ENCODE results near the gene TOGARAM1. TPM values are rescaled to one million over a fixed set of nuclear protein-coding genes. Genes with fewer than 3 reads are reported as not detected.

Gene TOGARAM1
- total and polyA plus RNA-seq, 2 donors = 10.7 to 16.0 TPM

DNA sequence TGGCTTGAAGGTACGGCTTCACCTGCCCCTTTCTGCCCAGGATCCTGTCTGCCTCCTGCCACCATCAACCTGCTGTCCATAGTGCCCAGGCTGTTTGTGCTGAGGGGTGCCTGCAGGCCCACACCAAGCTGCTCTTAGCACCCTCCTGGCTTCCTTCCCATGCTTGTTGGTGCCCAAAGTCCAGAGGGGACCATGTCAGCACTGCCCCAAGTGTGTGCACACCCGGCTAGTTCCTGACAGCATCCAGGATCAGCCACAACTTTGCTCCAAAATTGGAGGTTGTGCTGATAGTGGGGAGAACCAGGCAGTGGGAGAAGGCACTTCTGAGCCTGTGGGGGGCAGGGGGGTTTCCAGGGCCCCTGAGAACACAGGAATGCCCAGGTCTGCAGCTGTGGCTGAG lies 77.4 kb downstream of the TOGARAM1 start:
- Histone ChIP-seq H3K4me1 (ENCODE audit: control insufficient read depth in 2 of 2, insufficient read depth in 2 of 2, low read length in 2 of 2) (no peaks in the 10 kb centered on the region), H3K36me3 (ENCODE audit: control insufficient read depth in 2 of 2, insufficient read depth in 2 of 2, low read length in 1 of 2) (peaks cover 26 to 29% of the 10 kb centered on the region in 2 donors), H3K27ac (ENCODE audit: low read depth in 1 of 2, low read length in 1 of 2) (no peak overlapping the region), H3K4me3 (ENCODE audit: low read length in 2 of 2) (no peak overlapping the region), H3K27me3 (ENCODE audit: control insufficient read depth in 2 of 2, insufficient read depth in 1 of 2, low read length in 1 of 2) (no peaks in the 10 kb centered on the region), H3K9me3 (ENCODE audit: control insufficient read depth in 2 of 2, insufficient read depth in 1 of 2, low read length in 1 of 2) (peaks cover 6 to 21% of the 10 kb centered on the region in 2 donors)
- DNase-seq (ENCODE audit: low read depth in 6 of 9, low spot score in 9 of 9) = no peak
- 99% methylated on average over 2 of the region's 2 CpGs for WGBS

GRCh38 chr14:45041641-45042040 lies 79.7 kb downstream of the TOGARAM1 start:
- 97% methylated on average over 5 of the region's 5 CpGs for WGBS
- H3K36me3 ChIP-seq (ENCODE audit: control insufficient read depth in 2 of 2, insufficient read depth in 2 of 2, low read length in 1 of 2) = peaks cover 29 to 34% of the 10 kb centered on the region in 2 donors
- H3K27ac ChIP-seq (ENCODE audit: low read depth in 1 of 2, low read length in 1 of 2) = no peak overlapping the region
- H3K4me3 ChIP-seq (ENCODE audit: low read length in 2 of 2) = no peak overlapping the region
- H3K9me3 ChIP-seq (ENCODE audit: control insufficient read depth in 2 of 2, insufficient read depth in 1 of 2, low read length in 1 of 2) = peaks cover 6 to 21% of the 10 kb centered on the region in 2 donors
- H3K27me3 ChIP-seq (ENCODE audit: control insufficient read depth in 2 of 2, insufficient read depth in 1 of 2, low read length in 1 of 2) = no peaks in the 10 kb centered on the region
- H3K4me1 ChIP-seq (ENCODE audit: control insufficient read depth in 2 of 2, insufficient read depth in 2 of 2, low read length in 2 of 2) = no peaks in the 10 kb centered on the region
- no peak for DNase-seq (ENCODE audit: low read depth in 6 of 9, low spot score in 9 of 9)

- H3K27me3 ChIP-seq (ENCODE audit: control insufficient read depth in 2 of 2, insufficient read depth in 1 of 2, low read length in 1 of 2) = no peaks in the 10 kb centered on the region
- peaks cover 0 to 1% of the 10 kb centered on the region in 2 donors for H3K9me3 ChIP-seq (ENCODE audit: control insufficient read depth in 2 of 2, insufficient read depth in 1 of 2, low read length in 1 of 2)
- H3K27ac ChIP-seq (ENCODE audit: low read depth in 1 of 2, low read length in 1 of 2) = no peak overlapping the region
- peaks cover 11 to 13% of the 10 kb centered on the region in 2 donors for H3K36me3 ChIP-seq (ENCODE audit: control insufficient read depth in 2 of 2, insufficient read depth in 2 of 2, low read length in 1 of 2)
- H3K4me3 ChIP-seq (ENCODE audit: low read length in 2 of 2) = no peak overlapping the region
- no peak for DNase-seq (ENCODE audit: low read depth in 6 of 9, low spot score in 9 of 9)
- WGBS = 98% methylated on average over 5 of the region's 5 CpGs
- no peaks in the 10 kb centered on the region for H3K4me1 ChIP-seq (ENCODE audit: control insufficient read depth in 2 of 2, insufficient read depth in 2 of 2, low read length in 2 of 2)
These were observed 82.6 kb downstream of the TOGARAM1 start for GRCh38 chr14:45044638-45045037.

- Histone ChIP-seq H3K36me3 (ENCODE audit: control insufficient read depth in 2 of 2, insufficient read depth in 2 of 2, low read length in 1 of 2) (peaks cover 12 to 15% of the 10 kb centered on the region in 2 donors), H3K9me3 (ENCODE audit: control insufficient read depth in 2 of 2, insufficient read depth in 1 of 2, low read length in 1 of 2) (no peaks in the 10 kb centered on the region), H3K4me3 (ENCODE audit: low read length in 2 of 2) (no peak overlapping the region), H3K4me1 (ENCODE audit: control insufficient read depth in 2 of 2, insufficient read depth in 2 of 2, low read length in 2 of 2) (no peaks in the 10 kb centered on the region), H3K27me3 (ENCODE audit: control insufficient read depth in 2 of 2, insufficient read depth in 1 of 2, low read length in 1 of 2) (no peaks in the 10 kb centered on the region), H3K27ac (ENCODE audit: low read depth in 1 of 2, low read length in 1 of 2) (no peak overlapping the region)
- WGBS = 100% methylated on average over 2 of the region's 2 CpGs
- no peak for DNase-seq (ENCODE audit: low read depth in 6 of 9, low spot score in 9 of 9)
These were observed 86.4 kb downstream of the TOGARAM1 start for GRCh38 chr14:45048385-45048784.

DNA sequence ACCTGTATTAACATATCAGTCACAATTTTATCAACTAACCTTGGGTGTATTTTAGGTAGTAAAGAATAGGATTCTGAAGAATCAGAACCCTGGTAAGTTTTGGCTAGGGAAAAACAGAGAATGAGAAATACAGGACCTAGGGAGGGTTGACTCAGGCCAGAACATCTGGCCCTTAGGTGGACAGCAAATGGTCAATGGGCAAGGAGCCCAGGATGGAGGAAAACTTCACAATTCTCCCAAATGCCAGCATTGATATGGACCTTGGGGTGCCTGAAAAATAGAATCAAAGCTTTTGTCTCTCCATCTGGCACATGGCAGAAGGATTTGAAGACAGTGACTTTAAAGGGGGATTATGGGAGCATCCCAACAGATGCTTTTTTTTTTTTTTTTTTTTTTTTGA lies 89.2 kb downstream of the TOGARAM1 start:
- peaks cover 7 to 14% of the 10 kb centered on the region in 2 donors for H3K36me3 ChIP-seq (ENCODE audit: control insufficient read depth in 2 of 2, insufficient read depth in 2 of 2, low read length in 1 of 2)
- no peaks in the 10 kb centered on the region for H3K27me3 ChIP-seq (ENCODE audit: control insufficient read depth in 2 of 2, insufficient read depth in 1 of 2, low read length in 1 of 2)
- DNase-seq (ENCODE audit: low read depth in 6 of 9, low spot score in 9 of 9) = no peak
- H3K4me3 ChIP-seq (ENCODE audit: low read length in 2 of 2) = no peak overlapping the region
- H3K27ac ChIP-seq (ENCODE audit: low read depth in 1 of 2, low read length in 1 of 2) = no peak overlapping the region
- H3K9me3 ChIP-seq (ENCODE audit: control insufficient read depth in 2 of 2, insufficient read depth in 1 of 2, low read length in 1 of 2) = no peaks in the 10 kb centered on the region
- H3K4me1 ChIP-seq (ENCODE audit: control insufficient read depth in 2 of 2, insufficient read depth in 2 of 2, low read length in 2 of 2) = no peaks in the 10 kb centered on the region

DNA sequence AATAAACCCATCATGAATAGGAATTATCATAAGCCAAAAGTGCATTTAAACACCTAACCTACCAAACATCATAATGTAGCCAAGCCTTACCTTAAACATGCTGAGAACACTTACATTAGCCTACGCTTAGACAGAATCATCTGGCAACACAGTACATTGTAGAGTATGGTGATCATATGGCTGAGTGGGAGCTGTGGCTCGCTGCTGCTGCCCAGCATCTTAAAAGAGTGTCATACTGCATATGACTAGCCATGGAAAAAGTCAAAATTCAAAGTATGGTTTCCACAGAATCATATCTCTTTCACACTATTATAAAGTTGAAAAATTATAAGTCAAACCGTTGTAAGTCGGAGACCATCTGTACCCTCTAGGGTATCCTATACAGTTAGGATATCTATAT lies 89.9 kb downstream of the TOGARAM1 start:
- Histone ChIP-seq H3K36me3 (ENCODE audit: control insufficient read depth in 2 of 2, insufficient read depth in 2 of 2, low read length in 1 of 2) (peaks cover 4 to 9% of the 10 kb centered on the region in 2 donors), H3K27me3 (ENCODE audit: control insufficient read depth in 2 of 2, insufficient read depth in 1 of 2, low read length in 1 of 2) (no peaks in the 10 kb centered on the region), H3K27ac (ENCODE audit: low read depth in 1 of 2, low read length in 1 of 2) (no peak overlapping the region), H3K9me3 (ENCODE audit: control insufficient read depth in 2 of 2, insufficient read depth in 1 of 2, low read length in 1 of 2) (no peaks in the 10 kb centered on the region), H3K4me1 (ENCODE audit: control insufficient read depth in 2 of 2, insufficient read depth in 2 of 2, low read length in 2 of 2) (no peaks in the 10 kb centered on the region), H3K4me3 (ENCODE audit: low read length in 2 of 2) (no peak overlapping the region)
- no peak for DNase-seq (ENCODE audit: low read depth in 6 of 9, low spot score in 9 of 9)
- 98% methylated on average over 4 of the region's 4 CpGs for WGBS

GRCh38 chr14:45057349-45057748 lies 95.4 kb downstream of the TOGARAM1 start:
- peaks cover 0 to 7% of the 10 kb centered on the region in 2 donors for H3K36me3 ChIP-seq (ENCODE audit: control insufficient read depth in 2 of 2, insufficient read depth in 2 of 2, low read length in 1 of 2)
- H3K4me1 ChIP-seq (ENCODE audit: control insufficient read depth in 2 of 2, insufficient read depth in 2 of 2, low read length in 2 of 2) = no peaks in the 10 kb centered on the region
- no peaks in the 10 kb centered on the region for H3K9me3 ChIP-seq (ENCODE audit: control insufficient read depth in 2 of 2, insufficient read depth in 1 of 2, low read length in 1 of 2)
- H3K27me3 ChIP-seq (ENCODE audit: control insufficient read depth in 2 of 2, insufficient read depth in 1 of 2, low read length in 1 of 2) = no peaks in the 10 kb centered on the region
- no peak overlapping the region for H3K4me3 ChIP-seq (ENCODE audit: low read length in 2 of 2)
- no peak overlapping the region for H3K27ac ChIP-seq (ENCODE audit: low read depth in 1 of 2, low read length in 1 of 2)
- WGBS = 97% methylated on average over 2 of the region's 2 CpGs
- no peak for DNase-seq (ENCODE audit: low read depth in 6 of 9, low spot score in 9 of 9)

DNA sequence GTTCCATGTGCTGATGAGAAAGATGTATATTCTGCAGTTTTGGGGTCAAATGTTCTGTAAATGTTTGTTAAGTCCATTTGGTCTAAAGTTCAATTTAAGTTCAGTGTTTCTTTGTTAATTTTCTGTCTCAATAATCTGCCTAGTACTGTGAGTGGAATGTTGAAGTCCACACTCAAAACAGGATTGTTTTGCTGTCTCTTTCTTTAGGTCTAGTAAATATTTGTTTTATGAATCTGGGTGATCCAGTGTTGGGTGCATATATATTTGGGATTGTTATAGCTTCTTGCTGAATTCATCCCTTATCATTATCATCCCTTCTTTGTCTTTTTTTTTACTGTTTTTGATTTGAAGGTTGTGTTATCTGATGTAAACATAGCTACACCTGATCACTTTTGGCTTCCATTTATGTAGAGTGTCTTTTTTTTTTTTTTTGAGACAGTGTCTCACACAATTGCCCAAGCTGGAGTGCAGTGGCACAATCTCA lies 95.9 kb downstream of the TOGARAM1 start:
- Histone ChIP-seq H3K9me3 (ENCODE audit: control insufficient read depth in 2 of 2, insufficient read depth in 1 of 2, low read length in 1 of 2) (no peaks in the 10 kb centered on the region), H3K4me1 (ENCODE audit: control insufficient read depth in 2 of 2, insufficient read depth in 2 of 2, low read length in 2 of 2) (no peaks in the 10 kb centered on the region), H3K27ac (ENCODE audit: low read depth in 1 of 2, low read length in 1 of 2) (no peak overlapping the region), H3K4me3 (ENCODE audit: low read length in 2 of 2) (no peak overlapping the region), H3K36me3 (ENCODE audit: control insufficient read depth in 2 of 2, insufficient read depth in 2 of 2, low read length in 1 of 2) (peaks cover 0 to 7% of the 10 kb centered on the region in 2 donors), H3K27me3 (ENCODE audit: control insufficient read depth in 2 of 2, insufficient read depth in 1 of 2, low read length in 1 of 2) (no peaks in the 10 kb centered on the region)
- no peak for DNase-seq (ENCODE audit: low read depth in 6 of 9, low spot score in 9 of 9)

- Histone ChIP-seq H3K27me3 (ENCODE audit: control insufficient read depth in 2 of 2, insufficient read depth in 1 of 2, low read length in 1 of 2) (no peaks in the 10 kb centered on the region), H3K36me3 (ENCODE audit: control insufficient read depth in 2 of 2, insufficient read depth in 2 of 2, low read length in 1 of 2) (no peaks in the 10 kb centered on the region), H3K9me3 (ENCODE audit: control insufficient read depth in 2 of 2, insufficient read depth in 1 of 2, low read length in 1 of 2) (no peaks in the 10 kb centered on the region), H3K4me3 (ENCODE audit: low read length in 2 of 2) (no peak overlapping the region), H3K27ac (ENCODE audit: low read depth in 1 of 2, low read length in 1 of 2) (no peak overlapping the region), H3K4me1 (ENCODE audit: control insufficient read depth in 2 of 2, insufficient read depth in 2 of 2, low read length in 2 of 2) (no peaks in the 10 kb centered on the region)
- DNase-seq (ENCODE audit: low read depth in 6 of 9, low spot score in 9 of 9) = no peak
These were observed 98.6 kb downstream of the TOGARAM1 start for GRCh38 chr14:45060551-45060950.

GRCh38 chr14:45065540-45065939 lies 103.5 kb downstream of the TOGARAM1 start:
- no peaks in the 10 kb centered on the region for H3K36me3 ChIP-seq (ENCODE audit: control insufficient read depth in 2 of 2, insufficient read depth in 2 of 2, low read length in 1 of 2)
- no peak overlapping the region for H3K27ac ChIP-seq (ENCODE audit: low read depth in 1 of 2, low read length in 1 of 2)
- DNase-seq (ENCODE audit: low read depth in 6 of 9, low spot score in 9 of 9) = no peak
- no peaks in the 10 kb centered on the region for H3K9me3 ChIP-seq (ENCODE audit: control insufficient read depth in 2 of 2, insufficient read depth in 1 of 2, low read length in 1 of 2)
- no peaks in the 10 kb centered on the region for H3K27me3 ChIP-seq (ENCODE audit: control insufficient read depth in 2 of 2, insufficient read depth in 1 of 2, low read length in 1 of 2)
- no peak overlapping the region for H3K4me3 ChIP-seq (ENCODE audit: low read length in 2 of 2)
- H3K4me1 ChIP-seq (ENCODE audit: control insufficient read depth in 2 of 2, insufficient read depth in 2 of 2, low read length in 2 of 2) = no peaks in the 10 kb centered on the region
- 94% methylated on average over 3 of the region's 3 CpGs for WGBS

Data from thymus (tissue), 11 donors.